T follicular helper cell (primary cell): Measurements from ENCODE around the gene FUT8.

Experiments
- DNase-seq: peaks from one replicate; pipeline ENCODE4 v3.0.0-alpha.2; 2020; ENCODE audit warnings: low read depth

The FUT8 gene

GRCh38 chr14:65774041-65774440 is 361.5 kb downstream of the FUT8 start:
- no peak for DNase-seq

GRCh38 chr14:65776193-65776852 is 363.8 kb downstream of the FUT8 start:
- DNase-seq: no peak

- no peak for DNase-seq
Observed at GRCh38 chr14:65780566-65780965, 368.0 kb downstream of the FUT8 start.

- DNase-seq: no peak
Observed at GRCh38 chr14:65783101-65783500, 370.6 kb downstream of the FUT8 start.

- no peak for DNase-seq
Observed at GRCh38 chr14:65783576-65783975, 371.0 kb downstream of the FUT8 start.

- DNase-seq: no peak
Observed at GRCh38 chr14:65784574-65784973, 372.0 kb downstream of the FUT8 start.

- DNase-seq: no peak
Observed at GRCh38 chr14:65787461-65787860, 374.9 kb downstream of the FUT8 start.

- no peak for DNase-seq
Observed at GRCh38 chr14:65788876-65789275, 376.3 kb downstream of the FUT8 start.

- DNase-seq: no peak
Observed at GRCh38 chr14:65789363-65789762, 376.8 kb downstream of the FUT8 start.

GRCh38 chr14:65790172-65790815 is 377.8 kb downstream of the FUT8 start:
- DNase-seq: no peak

GRCh38 chr14:65791191-65791981 is 378.9 kb downstream of the FUT8 start:
- DNase-seq: no peak

GRCh38 chr14:65792208-65792905 is 379.8 kb downstream of the FUT8 start:
- no peak for DNase-seq
